Fibroblast of lung (primary cell): ENCODE data around the gene TF. TPM values are rescaled to one million over a fixed set of nuclear protein-coding genes. Genes with fewer than 3 reads are reported as not detected.

Source experiments
- DNase-seq, 2 donors: peaks; one replicate each; pipeline versions ENCODE4 v3.0.0 to v3.0.0-alpha.2; 2010; ENCODE audit warnings: low read depth in 2 of 2
- H2AFZ ChIP-seq: 2 replicates; pipeline ENCODE4 v1.5.1; 2012; ENCODE audit warnings: low read length, control low read depth, inconsistent platforms
- H3K27ac ChIP-seq: 2 replicates; pipeline ENCODE4 v1.5.1; 2011; ENCODE audit warnings: low read length, control low read depth; ENCODE audit not compliant: insufficient read depth
- H3K27me3 ChIP-seq: 2 replicates; pipeline ENCODE4 v1.5.1; 2011; ENCODE audit warnings: mild to moderate bottlenecking, low read length; ENCODE audit not compliant: control insufficient read depth, insufficient read depth
- H3K36me3 ChIP-seq: 2 replicates; pipeline ENCODE4 v1.5.1; 2011; ENCODE audit warnings: low read length; ENCODE audit not compliant: control insufficient read depth, insufficient read depth
- H3K4me1 ChIP-seq: 2 replicates; pipeline ENCODE4 v1.5.1; 2011; ENCODE audit warnings: low read length; ENCODE audit not compliant: control insufficient read depth, insufficient read depth; ENCODE audit errors: extremely low read depth
- H3K4me2 ChIP-seq: 2 replicates; pipeline ENCODE4 v1.5.1; 2011; ENCODE audit warnings: low read length, control low read depth; ENCODE audit not compliant: insufficient read depth; ENCODE audit errors: extremely low read depth
- H3K4me3 ChIP-seq, 4 experiments: fragments of 200-600 bp in 1 of 4; sonication (generic) in 1 of 4; replicated peaks in 1 of 4; 2 replicates each; pipeline ENCODE4 v1.5.1; 2011 to 2016; ENCODE audit warnings: low read length in 4 of 4, low read depth in 3 of 4, mild to moderate bottlenecking in 3 of 4, control low read depth in 2 of 4, inconsistent platforms in 1 of 4, mixed read lengths in 1 of 4; ENCODE audit not compliant: insufficient read depth in 1 of 4; ENCODE audit errors: control extremely low read depth in 1 of 4
- H3K79me2 ChIP-seq: 2 replicates; pipeline ENCODE4 v1.5.1; 2012; ENCODE audit warnings: mild to moderate bottlenecking, low read length, inconsistent platforms; ENCODE audit not compliant: control insufficient read depth, insufficient read depth
- H3K9ac ChIP-seq: 2 replicates; pipeline ENCODE4 v1.5.1; 2011; ENCODE audit warnings: mild to moderate bottlenecking, low read length, control low read depth; ENCODE audit not compliant: insufficient read depth
- H3K9me3 ChIP-seq: 2 replicates; pipeline ENCODE4 v1.5.1; 2012; ENCODE audit warnings: low read depth, low read length; ENCODE audit not compliant: control insufficient read depth, insufficient read depth
- H4K20me1 ChIP-seq: 2 replicates; pipeline ENCODE4 v1.5.1; 2011; ENCODE audit warnings: low read length; ENCODE audit not compliant: control insufficient read depth, insufficient read depth; ENCODE audit errors: extremely low read depth
- CTCF ChIP-seq, 2 donors: IDR thresholded peaks in 1 of 2; conservative IDR thresholded peaks in 1 of 2; 1 replicate in 1 of 2; 2 replicates in 1 of 2; pipeline ENCODE4 v1.5.1; 2011 to 2012; ENCODE audit warnings: low read length in 2 of 2, control low read depth in 1 of 2, inconsistent platforms in 1 of 2, low read depth in 1 of 2, mild to moderate bottlenecking in 1 of 2
- EZH2 ChIP-seq: IDR thresholded peaks from 2 replicates; pipeline ENCODE4 v1.5.1; 2012; ENCODE audit warnings: low read length, control low read depth, mild to moderate bottlenecking; ENCODE audit errors: missing control alignments
- polyA plus RNA-seq, 2 donors: library from polyadenylated mRNA; depleted of rRNA in 1 of 2; stranded (reverse) in 1 of 2; unstranded in 1 of 2; fragments of >200 nt; gene quantifications; 2 replicates each; pipeline ENCODE4 v1.2.1, GENCODE V29; 2011 to 2012; ENCODE audit warnings: missing spikeins in 1 of 2
- total RNA-seq: library from RNA; depleted of rRNA; stranded (reverse); fragments of >200 nt; gene quantifications from 2 replicates; pipeline ENCODE4 v1.2.1, GENCODE V29; 2014

Gene TF
- total and polyA plus RNA-seq, 2 donors (not counting 1 experiment from before 2014, with no cell fraction given) = 0.05 to 0.33 TPM

DNA sequence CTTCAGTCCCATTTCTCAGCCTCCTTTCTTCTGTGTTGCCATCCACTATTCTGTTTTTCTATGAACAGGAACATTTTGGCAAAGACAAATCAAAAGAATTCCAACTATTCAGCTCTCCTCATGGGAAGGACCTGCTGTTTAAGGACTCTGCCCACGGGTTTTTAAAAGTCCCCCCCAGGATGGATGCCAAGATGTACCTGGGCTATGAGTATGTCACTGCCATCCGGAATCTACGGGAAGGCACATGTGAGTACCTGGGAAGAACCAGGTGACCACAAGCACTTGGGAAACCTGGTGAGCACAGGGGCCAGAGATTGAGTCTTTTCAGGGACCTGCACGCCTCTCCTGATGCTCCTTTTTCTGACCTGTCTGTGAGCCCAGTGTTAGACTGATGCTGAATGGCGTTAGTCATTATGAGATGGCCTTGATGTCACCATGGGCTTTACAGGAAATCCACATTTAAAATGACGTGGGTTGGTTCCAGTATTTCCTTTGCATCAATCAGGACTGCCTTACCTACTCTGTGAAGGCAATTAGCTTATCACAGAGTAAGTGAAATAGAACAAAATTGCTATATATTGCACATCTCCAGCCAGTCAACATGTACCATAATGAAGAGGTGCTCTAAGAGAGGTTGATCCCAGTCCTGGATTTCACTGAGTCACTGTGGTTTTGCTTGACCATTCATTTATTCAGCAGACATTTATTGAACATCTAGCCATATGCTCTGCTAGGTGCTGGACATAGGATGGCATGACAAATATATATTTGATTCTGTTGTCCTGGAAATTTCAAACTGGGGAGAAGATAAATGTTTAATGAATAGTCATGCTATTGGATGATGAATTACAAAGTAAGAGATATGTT lies 11.7 kb downstream of the TF start:
- H3K36me3 ChIP-seq = no peaks in the 10 kb centered on the region
- no peak overlapping the region for H3K9ac ChIP-seq
- H3K4me3 ChIP-seq = no peak overlapping the region
- TF ChIP-seq CTCF (conservative IDR thresholded peaks at IDR 0.05 in 1 of 2, IDR thresholded peaks at IDR 0.05 in 1 of 2; ENCODE audit: low read depth in 1 of 2, low read length in 2 of 2) = no peak
- TF ChIP-seq EZH2 = no peak
- H3K27ac ChIP-seq = no peak overlapping the region
- no peak overlapping the region for H2AFZ ChIP-seq
- H3K4me1 ChIP-seq = no peaks in the 10 kb centered on the region
- DNase-seq = peak in 1 of 2 donors; percentile 5
- H3K27me3 ChIP-seq = no peaks in the 10 kb centered on the region
- H3K79me2 ChIP-seq = no peaks in the 10 kb centered on the region
- H3K4me2 ChIP-seq = no peak overlapping the region
- no peaks in the 10 kb centered on the region for H4K20me1 ChIP-seq
- no peaks in the 10 kb centered on the region for H3K9me3 ChIP-seq

GRCh38 chr3:133758568-133758928 lies 12.4 kb downstream of the TF start:
- Histone ChIP-seq H3K27ac (no peak overlapping the region), H3K36me3 (no peaks in the 10 kb centered on the region), H4K20me1 (no peaks in the 10 kb centered on the region), H2AFZ (no peak overlapping the region), H3K4me3 (no peak overlapping the region), H3K79me2 (no peaks in the 10 kb centered on the region), H3K9ac (no peak overlapping the region), H3K9me3 (no peaks in the 10 kb centered on the region), H3K27me3 (no peaks in the 10 kb centered on the region), H3K4me2 (no peak overlapping the region), H3K4me1 (no peaks in the 10 kb centered on the region)
- DNase-seq = no peak
- no peak for TF ChIP-seq CTCF (conservative IDR thresholded peaks at IDR 0.05 in 1 of 2, IDR thresholded peaks at IDR 0.05 in 1 of 2; ENCODE audit: low read depth in 1 of 2, low read length in 2 of 2)
- no peak for TF ChIP-seq EZH2

DNA sequence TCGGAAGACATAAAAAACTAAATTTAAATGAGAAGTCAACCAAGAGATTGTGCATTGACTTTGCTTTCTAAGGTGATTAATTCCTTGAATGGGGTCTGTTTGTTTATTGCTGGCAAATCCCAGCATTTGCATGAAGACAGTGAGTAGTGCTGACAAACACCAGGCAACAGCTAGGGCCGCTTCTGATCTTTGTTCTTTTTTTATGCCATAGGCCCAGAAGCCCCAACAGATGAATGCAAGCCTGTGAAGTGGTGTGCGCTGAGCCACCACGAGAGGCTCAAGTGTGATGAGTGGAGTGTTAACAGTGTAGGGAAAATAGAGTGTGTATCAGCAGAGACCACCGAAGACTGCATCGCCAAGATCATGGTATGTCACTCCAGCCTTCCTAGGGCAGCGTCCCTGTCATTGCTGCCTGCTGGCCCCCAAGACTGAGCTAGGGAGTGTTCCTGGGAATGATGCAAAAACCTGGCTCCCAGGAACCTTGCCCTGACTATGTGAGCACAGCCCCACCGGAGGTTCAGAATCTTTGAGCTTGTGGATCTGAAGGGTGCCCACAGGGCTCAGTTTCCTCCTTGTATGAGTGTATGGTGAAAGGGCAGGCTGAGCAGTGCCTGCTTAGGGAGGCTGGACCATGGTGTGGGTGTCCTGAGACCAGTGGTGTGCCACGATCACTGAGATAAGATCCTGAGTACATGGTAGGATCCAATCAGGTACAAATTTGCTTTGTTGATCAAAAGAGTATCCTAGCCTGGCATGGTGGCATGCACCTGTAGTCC lies 13.0 kb downstream of the TF start:
- Histone ChIP-seq H3K4me1 (no peaks in the 10 kb centered on the region), H3K4me2 (no peak overlapping the region), H3K9me3 (no peaks in the 10 kb centered on the region), H3K36me3 (no peaks in the 10 kb centered on the region), H2AFZ (no peak overlapping the region), H3K27ac (no peak overlapping the region), H3K79me2 (no peaks in the 10 kb centered on the region), H3K27me3 (no peaks in the 10 kb centered on the region), H3K9ac (no peak overlapping the region), H4K20me1 (no peaks in the 10 kb centered on the region), H3K4me3 (no peak overlapping the region)
- TF ChIP-seq EZH2 (no peak), CTCF (conservative IDR thresholded peaks at IDR 0.05 in 1 of 2, IDR thresholded peaks at IDR 0.05 in 1 of 2; ENCODE audit: low read depth in 1 of 2, low read length in 2 of 2) (no peak)
- no peak for DNase-seq
